ENCODE results near the gene RALGPS1. TPM values are rescaled to one million over a fixed set of nuclear protein-coding genes. Genes with fewer than 3 reads are reported as not detected.
A peak's percentile ranks its signal among the peaks of the same experiment; 100 is the strongest.

RALGPS1 gene
- total RNA-seq, 4 donors from 2014 or later, result 2.2 to 10.3 (median 5.4) TPM

DNA sequence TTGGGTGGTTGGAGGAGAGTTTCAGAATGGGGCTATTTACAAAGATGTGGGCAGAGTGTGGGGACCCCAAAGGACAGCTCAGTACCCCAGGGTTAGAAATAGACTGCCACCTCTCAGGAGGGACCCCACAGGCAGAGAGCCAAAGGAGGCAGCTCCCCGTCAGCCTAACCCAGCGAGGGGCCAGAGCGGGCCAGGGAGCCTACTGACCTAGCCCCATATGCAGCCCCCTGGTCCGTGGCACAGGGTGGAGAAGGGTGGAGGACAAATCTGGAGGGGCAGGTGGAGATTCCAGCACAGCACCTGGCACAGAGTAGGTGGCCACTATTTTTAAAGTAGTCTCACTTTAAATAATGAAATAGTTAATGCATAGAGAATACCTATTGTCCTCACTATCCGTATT is 275.0 kb downstream of the RALGPS1 start:
- H3K4me1 ChIP-seq, result peaks cover 42 to 48% of the 10 kb centered on the region in 2 donors
- intact Hi-C loops (cut with DNase I; ENCODE audit: low total_unique reads), result loop anchor here (5.0 kb wide), 2 partner anchors 167 to 232 kb away; no protein-coding TSS in a partner anchor
- peak overlapping the region; percentile 74 to 89 (median 88) for H3K27ac ChIP-seq
- no peaks in the 10 kb centered on the region for H3K9me3 ChIP-seq
- TF ChIP-seq POLR2A (IDR thresholded peaks at IDR 0.05) (no peak), CTCF (IDR thresholded peaks at IDR 0.05 in 4 of 5, conservative IDR thresholded peaks at IDR 0.05 in 1 of 5) (no peak)
- H3K27me3 ChIP-seq, result no peaks in the 10 kb centered on the region
- H3K4me3 ChIP-seq, result no peak overlapping the region
- ATAC-seq (no peak), DNase-seq (no peak)
- no peaks in the 10 kb centered on the region for H3K36me3 ChIP-seq
- in situ Hi-C loops (cut with MboI; ENCODE audit: low sequenced_read_pairs in 4 of 4), result no loop called here

- H3K27ac ChIP-seq, result no peak overlapping the region
- in situ Hi-C loops (cut with MboI; ENCODE audit: low sequenced_read_pairs in 4 of 4) (no loop called here), intact Hi-C loops (cut with DNase I; ENCODE audit: low total_unique reads) (no loop called here)
- no peaks in the 10 kb centered on the region for H3K27me3 ChIP-seq
- H3K36me3 ChIP-seq, result no peaks in the 10 kb centered on the region
- TF ChIP-seq POLR2A (IDR thresholded peaks at IDR 0.05) (no peak), CTCF (IDR thresholded peaks at IDR 0.05 in 4 of 5, conservative IDR thresholded peaks at IDR 0.05 in 1 of 5) (no peak)
- DNase-seq (no peak), ATAC-seq (no peak)
- no peaks in the 10 kb centered on the region for H3K9me3 ChIP-seq
- peaks cover 32 to 54% of the 10 kb centered on the region in 2 donors for H3K4me1 ChIP-seq
- H3K4me3 ChIP-seq, result no peak overlapping the region
Measured at GRCh38 chr9:127192744-127193143, 278.2 kb downstream of the RALGPS1 start.

DNA sequence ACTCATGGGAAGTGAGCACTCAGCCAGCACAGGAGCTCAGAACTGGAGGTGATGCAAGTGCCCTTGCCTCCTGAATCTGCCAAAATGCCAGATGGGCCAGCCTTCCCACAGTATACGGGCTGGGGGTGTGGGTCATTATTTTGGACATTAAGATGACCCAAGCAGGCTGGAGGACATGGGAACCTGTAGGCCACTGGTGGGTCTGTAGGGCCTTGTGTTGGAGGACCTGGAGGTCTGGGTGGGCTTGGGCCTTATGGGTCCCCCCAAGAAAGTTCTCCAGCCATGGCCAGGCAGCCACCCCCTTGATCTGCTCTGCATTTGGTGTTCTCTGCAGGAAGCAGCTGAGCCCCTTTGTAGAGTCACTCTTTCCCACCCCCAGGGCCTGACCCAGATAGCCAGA is 278.9 kb downstream of the RALGPS1 start:
- TF ChIP-seq POLR2A (IDR thresholded peaks at IDR 0.05) (no peak), CTCF (IDR thresholded peaks at IDR 0.05 in 4 of 5, conservative IDR thresholded peaks at IDR 0.05 in 1 of 5) (no peak)
- no peaks in the 10 kb centered on the region for H3K9me3 ChIP-seq
- in situ Hi-C loops (cut with MboI; ENCODE audit: low sequenced_read_pairs in 4 of 4), result no loop called here
- H3K4me1 ChIP-seq, result peaks cover 32 to 54% of the 10 kb centered on the region in 2 donors
- intact Hi-C loops (cut with DNase I; ENCODE audit: low total_unique reads), result no loop called here
- no peak for DNase-seq
- no peak for ATAC-seq
- no peaks in the 10 kb centered on the region for H3K27me3 ChIP-seq
- H3K36me3 ChIP-seq, result no peaks in the 10 kb centered on the region
- no peak overlapping the region for H3K27ac ChIP-seq
- no peak overlapping the region for H3K4me3 ChIP-seq

DNA sequence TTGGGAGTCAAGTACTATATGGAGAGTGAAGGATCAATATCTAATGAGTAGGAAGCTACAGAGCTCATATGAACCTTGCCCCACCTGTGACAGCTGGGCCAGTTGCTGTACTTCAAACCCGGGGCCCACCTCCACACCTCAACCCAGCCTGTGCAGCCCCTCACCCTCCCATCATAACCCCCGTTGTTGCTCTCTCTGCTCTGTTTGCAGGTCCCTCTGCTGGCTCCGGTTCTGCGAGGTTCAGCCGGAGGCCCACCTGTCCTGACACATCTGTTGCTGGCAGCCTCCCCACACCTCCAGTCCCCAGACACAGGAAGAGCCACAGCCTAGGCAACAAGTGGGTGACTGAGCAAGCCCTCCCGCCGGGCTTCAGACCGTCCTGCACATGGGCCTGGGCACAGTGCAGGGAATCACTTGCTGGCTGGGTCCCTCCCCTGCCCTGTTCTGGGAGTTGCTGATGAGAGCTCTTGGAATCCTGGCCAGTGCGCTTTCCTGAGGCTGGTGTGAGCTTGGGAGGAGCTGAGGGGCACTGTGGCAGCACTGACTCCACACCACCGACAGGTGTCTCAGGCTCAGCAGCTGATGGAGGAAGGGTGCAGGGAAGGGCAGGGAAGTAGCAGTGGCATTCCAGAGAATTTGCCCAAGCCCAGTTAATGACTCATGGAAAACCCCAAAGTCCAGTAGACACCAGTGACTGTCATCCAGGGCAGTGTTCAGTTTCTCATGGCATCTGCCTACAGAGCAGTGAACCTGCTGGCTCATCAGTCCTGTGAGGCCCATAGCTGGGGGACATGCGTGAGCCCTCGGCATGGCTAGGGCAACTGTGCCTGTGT is 280.5 kb downstream of the RALGPS1 start:
- Histone ChIP-seq H3K27me3 (no peaks in the 10 kb centered on the region), H3K36me3 (no peaks in the 10 kb centered on the region), H3K4me1 (peaks cover 29 to 47% of the 10 kb centered on the region in 2 donors), H3K4me3 (no peak overlapping the region), H3K27ac (peak overlapping the region in 2 of 4 donors; percentile 15 to 56), H3K9me3 (no peaks in the 10 kb centered on the region)
- no peak for TF ChIP-seq POLR2A (IDR thresholded peaks at IDR 0.05)
- no peak for TF ChIP-seq CTCF (IDR thresholded peaks at IDR 0.05 in 4 of 5, conservative IDR thresholded peaks at IDR 0.05 in 1 of 5)
- in situ Hi-C loops (cut with MboI; ENCODE audit: low sequenced_read_pairs in 4 of 4) (loop anchor here in 2 of 4 donors (5.0 kb wide), 1 partner anchor 253 kb away; no protein-coding TSS in a partner anchor), intact Hi-C loops (cut with DNase I; ENCODE audit: low total_unique reads) (loop anchor here (5.0 kb wide), 1 partner anchor 93 kb away; no protein-coding TSS in a partner anchor)
- ATAC-seq, result peak; percentile 55 to 69
- DNase-seq, result peak; percentile 22 to 59

Data from gastrocnemius medialis (tissue), 4 donors.